Loucy (cell line): ENCODE measurements around the gene NRG3.

Experiments used
- H2AFZ ChIP-seq: fragments of 200-600 bp; sonication (generic); 2 replicates; pipeline ENCODE4 v1.6.0; 2016; ENCODE audit warnings: antibody characterized with exemption, mild to moderate bottlenecking, low read length, moderate library complexity
- H3F3A ChIP-seq: fragments of 200-600 bp; 2 replicates; pipeline ENCODE4 v1.6.0; 2016; ENCODE audit warnings: antibody characterized with exemption, low read depth, mild to moderate bottlenecking
- H3K27me3 ChIP-seq: fragments of 200-600 bp; sonication (generic); 2 replicates; pipeline ENCODE4 v1.6.1; 2014; ENCODE audit warnings: low read length, mild to moderate bottlenecking; ENCODE audit not compliant: insufficient read depth, poor library complexity, severe bottlenecking
- H3K36me3 ChIP-seq: fragments of 200-600 bp; sonication (generic); 2 replicates; pipeline ENCODE4 v1.6.1; 2016; ENCODE audit warnings: low read length; ENCODE audit not compliant: insufficient read depth
- H3K4me1 ChIP-seq: fragments of 200-600 bp; sonication (generic); 2 replicates; pipeline ENCODE4 v1.5.1; 2014; ENCODE audit warnings: low read length, mild to moderate bottlenecking; ENCODE audit not compliant: insufficient read depth, poor library complexity, severe bottlenecking
- H3K4me2 ChIP-seq: fragments of 200-600 bp; sonication (generic); 2 replicates; pipeline ENCODE4 v1.6.0; 2014; ENCODE audit warnings: antibody characterized with exemption, low read length, low read depth, mild to moderate bottlenecking; ENCODE audit not compliant: poor library complexity, severe bottlenecking
- H3K4me3 ChIP-seq: fragments of 200-600 bp; sonication (generic); 2 replicates; pipeline ENCODE4 v1.5.1; 2014; ENCODE audit warnings: low read length, mild to moderate bottlenecking, mixed read lengths; ENCODE audit not compliant: poor library complexity, severe bottlenecking
- H3K79me2 ChIP-seq: fragments of 200-600 bp; sonication (generic); 2 replicates; pipeline ENCODE4 v1.6.1; 2014; ENCODE audit warnings: low read length; ENCODE audit not compliant: insufficient read depth
- H3K9ac ChIP-seq: fragments of 200-600 bp; sonication (generic); 2 replicates; pipeline ENCODE4 v1.6.0; 2014; ENCODE audit warnings: mild to moderate bottlenecking, low read depth, low read length, moderate library complexity; ENCODE audit not compliant: poor library complexity, severe bottlenecking
- H3K9me2 ChIP-seq: fragments of 200-600 bp; sonication (generic); replicated peaks from 2 replicates; pipeline ENCODE4 v1.6.1; 2016; ENCODE audit warnings: low read depth, low read length, mixed read lengths
- H3K9me3 ChIP-seq: fragments of 200-600 bp; sonication (generic); 2 replicates; pipeline ENCODE4 v1.6.1; 2014; ENCODE audit warnings: mild to moderate bottlenecking, antibody characterized with exemption, low read length, low read depth; ENCODE audit not compliant: insufficient read depth
- H4K20me1 ChIP-seq: fragments of 200-600 bp; sonication (generic); 2 replicates; pipeline ENCODE4 v1.6.0; 2014; ENCODE audit warnings: antibody characterized with exemption, low read length, mild to moderate bottlenecking; ENCODE audit not compliant: insufficient read depth, poor library complexity, severe bottlenecking
- CTCF ChIP-seq: fragments of 200-600 bp; sonication (generic); conservative IDR thresholded peaks from 2 replicates; pipeline ENCODE4 v1.5.1; 2014; ENCODE audit warnings: mild to moderate bottlenecking, antibody characterized with exemption, low read length
- EZH2phosphoT487 ChIP-seq: fragments of 200-600 bp; IDR thresholded peaks from 2 replicates; pipeline ENCODE4 v1.6.1; 2018; ENCODE audit warnings: antibody characterized with exemption, mild to moderate bottlenecking, moderate library complexity, borderline replicate concordance

NRG3 gene

GRCh38 chr10:82942286-82943099 lies 1067.5 kb downstream of the NRG3 start:
- no peak overlapping the region for H3K4me3 ChIP-seq
- H4K20me1 ChIP-seq, result no peaks in the 10 kb centered on the region
- no peaks in the 10 kb centered on the region for H3K79me2 ChIP-seq
- no peaks in the 10 kb centered on the region for H3K27me3 ChIP-seq
- no peak overlapping the region for H3K9ac ChIP-seq
- no peaks in the 10 kb centered on the region for H3K9me2 ChIP-seq
- no peaks in the 10 kb centered on the region for H3K9me3 ChIP-seq
- no peaks in the 10 kb centered on the region for H3K4me1 ChIP-seq
- no peak for TF ChIP-seq EZH2phosphoT487
- no peak for TF ChIP-seq CTCF
- H3K36me3 ChIP-seq, result no peaks in the 10 kb centered on the region
- H3K4me2 ChIP-seq, result no peak overlapping the region
- H2AFZ ChIP-seq, result no peak overlapping the region
- H3F3A ChIP-seq, result no peaks in the 10 kb centered on the region

DNA sequence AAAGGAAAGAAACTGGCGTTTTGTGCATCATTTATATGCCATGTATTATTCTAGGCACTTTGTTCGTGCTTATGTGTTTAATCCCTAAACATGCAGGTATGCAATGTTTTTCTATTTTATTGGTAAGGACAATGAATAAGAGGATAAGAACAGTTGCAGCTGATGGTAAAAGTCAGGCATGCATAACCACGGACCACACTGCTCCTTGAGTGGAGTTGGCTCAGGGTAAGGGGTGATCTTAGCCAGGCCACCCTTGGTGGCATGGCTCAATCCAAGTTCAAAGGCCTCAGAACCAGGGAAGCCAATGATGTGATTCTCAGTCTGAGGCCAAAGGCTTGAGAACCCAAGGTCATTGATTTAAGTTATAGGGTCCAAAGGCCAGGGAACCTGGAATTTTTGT lies 1068.1 kb downstream of the NRG3 start:
- Histone ChIP-seq H3K4me2 (no peak overlapping the region), H3K9ac (no peak overlapping the region), H3K79me2 (no peaks in the 10 kb centered on the region)

GRCh38 chr10:82949816-82950575 lies 1075.0 kb downstream of the NRG3 start:
- no peak overlapping the region for H3K9ac ChIP-seq
- TF ChIP-seq CTCF (no peak), EZH2phosphoT487 (no peak)
- H3F3A ChIP-seq, result no peaks in the 10 kb centered on the region
- no peaks in the 10 kb centered on the region for H3K36me3 ChIP-seq
- H3K4me2 ChIP-seq, result no peak overlapping the region
- no peaks in the 10 kb centered on the region for H3K9me3 ChIP-seq
- H4K20me1 ChIP-seq, result no peaks in the 10 kb centered on the region
- H3K4me1 ChIP-seq, result no peaks in the 10 kb centered on the region
- no peak overlapping the region for H3K4me3 ChIP-seq
- H2AFZ ChIP-seq, result no peak overlapping the region
- no peaks in the 10 kb centered on the region for H3K79me2 ChIP-seq
- H3K9me2 ChIP-seq, result no peaks in the 10 kb centered on the region
- no peaks in the 10 kb centered on the region for H3K27me3 ChIP-seq

More for the DNA sequence above, 1068.1 kb downstream of the NRG3 start:
- H3K27me3 ChIP-seq, result no peaks in the 10 kb centered on the region
- H4K20me1 ChIP-seq, result no peaks in the 10 kb centered on the region
- TF ChIP-seq CTCF, result no peak
- TF ChIP-seq EZH2phosphoT487, result no peak
- H3K9me3 ChIP-seq, result no peaks in the 10 kb centered on the region
- no peaks in the 10 kb centered on the region for H3K36me3 ChIP-seq
- no peak overlapping the region for H3K4me3 ChIP-seq
- no peak overlapping the region for H2AFZ ChIP-seq
- H3F3A ChIP-seq, result no peaks in the 10 kb centered on the region
- H3K9me2 ChIP-seq, result no peaks in the 10 kb centered on the region
- H3K4me1 ChIP-seq, result no peaks in the 10 kb centered on the region
